ENCODE data around the gene EFCAB11. TPM values are rescaled to one million over a fixed set of nuclear protein-coding genes. Genes with fewer than 3 reads are reported as not detected.

The EFCAB11 gene
- total and polyA plus RNA-seq, 2 experiments from 2014 or later = 7.7 to 24.6 TPM

GRCh38 chr14:89805501-89805900, 149.0 kb downstream of the EFCAB11 start (continued):
- TF ChIP-seq ZNF462 (CRISPR knock-in tag; IDR thresholded peaks at IDR 0.05) (no peak), EZH2 (IDR thresholded peaks at IDR 0.05; ENCODE audit: low read depth, unreplicated experiment) (no peak), POLR2AphosphoS5 (IDR thresholded peaks at IDR 0.05; ENCODE audit: low read depth) (no peak), ETS1 (IDR thresholded peaks at IDR 0.05) (no peak), ZNF331 (CRISPR knock-in tag; IDR thresholded peaks at IDR 0.05; ENCODE audit: low read depth) (no peak), JUNB (IDR thresholded peaks at IDR 0.05; ENCODE audit: unreplicated experiment) (no peak)

GRCh38 chr14:89803542-89803941, 151.0 kb downstream of the EFCAB11 start:
- no peaks in the 10 kb centered on the region for H3K36me3 Mint-ChIP-seq (ENCODE audit: low read depth)
- H3K9me3 Mint-ChIP-seq = no peaks in the 10 kb centered on the region
- H3K36me3 ChIP-seq (ENCODE audit: insufficient read depth) = no peaks in the 10 kb centered on the region
- 0 out of 3 replicates have a peak, but pooled peaks cover 3% of the 10 kb centered on the region for H3K4me1 Mint-ChIP-seq
- no peak overlapping the region for H3K4me3 Mint-ChIP-seq
- H3K4me2 ChIP-seq = no peak overlapping the region
- H3K9me2 ChIP-seq (ENCODE audit: insufficient read depth) = no peaks in the 10 kb centered on the region
- TF ChIP-seq CTCF (conservative IDR thresholded peaks at IDR 0.05; ENCODE audit: low read depth in 2 of 2) (no peak), EZH2 (IDR thresholded peaks at IDR 0.05; ENCODE audit: low read depth, unreplicated experiment) (no peak), EZH2phosphoT487 (IDR thresholded peaks at IDR 0.05; ENCODE audit: unreplicated experiment) (no peak), JUNB (IDR thresholded peaks at IDR 0.05; ENCODE audit: unreplicated experiment) (no peak), ETS1 (IDR thresholded peaks at IDR 0.05) (no peak), POLR2AphosphoS5 (IDR thresholded peaks at IDR 0.05; ENCODE audit: low read depth) (no peak), ZNF331 (CRISPR knock-in tag; IDR thresholded peaks at IDR 0.05; ENCODE audit: low read depth) (no peak), STAT1 (IDR thresholded peaks at IDR 0.05; ENCODE audit: unreplicated experiment) (no peak), CREB1 (CRISPR knock-in tag; IDR thresholded peaks at IDR 0.05; ENCODE audit: low read depth) (no peak)
- H3F3A ChIP-seq (replicated peaks; ENCODE audit: low read depth) = no peaks in the 10 kb centered on the region
- no peaks in the 10 kb centered on the region for H3K27me3 ChIP-seq (ENCODE audit: insufficient read depth)
- H3K27me3 Mint-ChIP-seq (ENCODE audit: insufficient read depth, low read depth, poor library complexity) = peaks cover 2% of the 10 kb centered on the region
- H3K4me3 ChIP-seq = no peak overlapping the region
- no peak for ATAC-seq
- DNase-seq (ENCODE audit: low spot score) = no peak
- no peak overlapping the region for H3K27ac ChIP-seq (ENCODE audit: low read depth)
- peaks cover 5% of the 10 kb centered on the region; the same call in 1 of the 2 replicates for H3K4me1 ChIP-seq (ENCODE audit: insufficient read depth)
- H3K79me2 ChIP-seq (replicated peaks; ENCODE audit: insufficient read depth) = no peaks in the 10 kb centered on the region
- H2AFZ ChIP-seq = no peak overlapping the region
- no peak overlapping the region for H3K27ac Mint-ChIP-seq
- no peaks in the 10 kb centered on the region for H4K20me1 ChIP-seq (replicated peaks; ENCODE audit: insufficient read depth)

Measured in GM23338 (cell line).